WTC11 (cell line): ENCODE data around the gene INCA1. TPM values are rescaled to one million over a fixed set of nuclear protein-coding genes. Genes with fewer than 3 reads are reported as not detected.

ENCODE experiments used
- ATAC-seq: fragments of 200-7000 bp; cut with Tn5 transposase; 2 replicates; pipeline ENCODE4 v1.10.0; 2021; ENCODE audit warnings: mild to moderate bottlenecking, moderate library complexity
- CTCF ChIA-PET: fragments of 300-600 bp; sonication (Branson Sonifier 250); formaldehyde crosslinking; loops from one replicate; lab custom pipeline; 2021; ENCODE audit warnings: antibody characterized with exemption; lab: Charles Lee
- POLR2A ChIA-PET: fragments of 350-600 bp; sonication (Branson Sonifier 250); formaldehyde crosslinking; loops from one replicate; lab custom pipeline; 2021; ENCODE audit warnings: antibody characterized with exemption; lab: Charles Lee
- DNase-seq: peaks from one replicate; pipeline ENCODE4 v3.0.0; 2021; ENCODE audit warnings: low spot score
- H3K27ac Mint-ChIP-seq: 2 replicates; pipeline ENCODE4 v1.8.0; 2021; ENCODE audit warnings: mixed read lengths
- H3K27me3 Mint-ChIP-seq: 2 replicates; pipeline ENCODE4 v1.8.0; 2021; ENCODE audit warnings: low read depth, mild to moderate bottlenecking, moderate library complexity, mixed read lengths
- H3K36me3 Mint-ChIP-seq: 2 replicates; pipeline ENCODE4 v1.8.0; 2021; ENCODE audit warnings: mixed read lengths
- H3K4me1 Mint-ChIP-seq: 2 replicates; pipeline ENCODE4 v1.8.0; 2022; ENCODE audit warnings: mixed read lengths
- H3K4me3 Mint-ChIP-seq: 2 replicates; pipeline ENCODE4 v1.8.0; 2021; ENCODE audit warnings: mild to moderate bottlenecking, moderate library complexity, mixed read lengths
- H3K9me3 Mint-ChIP-seq: 2 replicates; pipeline ENCODE4 v1.8.0; 2021; ENCODE audit warnings: mixed read lengths
- EMX1 ChIP-seq: fragments of 250-450 bp; sonication (Bioruptor Pico); IDR thresholded peaks from 2 replicates; pipeline ENCODE4 v1.8.0; 2021; ENCODE audit warnings: mild to moderate bottlenecking
- ETV6 ChIP-seq: sonication (generic); formaldehyde crosslinking; IDR thresholded peaks from 2 replicates; pipeline ENCODE4 v1.8.1; 2022; ENCODE audit warnings: mild to moderate bottlenecking, missing genetic modification reagents
- FOXK1 ChIP-seq: sonication (generic); formaldehyde crosslinking; IDR thresholded peaks from 2 replicates; pipeline ENCODE4 v1.8.0; 2022; ENCODE audit warnings: mild to moderate bottlenecking, moderate library complexity, missing genetic modification reagents
- FOXP1 ChIP-seq: sonication (generic); formaldehyde crosslinking; IDR thresholded peaks from 2 replicates; pipeline ENCODE4 v1.8.0; 2022; ENCODE audit warnings: missing genetic modification reagents, mild to moderate bottlenecking, moderate library complexity, borderline replicate concordance
- GRHL2 ChIP-seq: fragments of 250-450 bp; sonication (Bioruptor Pico); IDR thresholded peaks from 2 replicates; pipeline ENCODE4 v1.8.0; 2022; ENCODE audit warnings: mild to moderate bottlenecking, moderate library complexity; ENCODE audit not compliant: insufficient replicate concordance, severe bottlenecking
- GTF2I ChIP-seq: fragments of 250-450 bp; sonication (Bioruptor Pico); conservative IDR thresholded peaks from 2 replicates; pipeline ENCODE4 v1.4.0; 2021; ENCODE audit warnings: mild to moderate bottlenecking
- HMGA2 ChIP-seq: fragments of 250-450 bp; sonication (Bioruptor Pico); IDR thresholded peaks from 2 replicates; pipeline ENCODE4 v1.4.0; 2021; ENCODE audit warnings: mild to moderate bottlenecking, moderate library complexity
- MYBL2 ChIP-seq: sonication (generic); formaldehyde crosslinking; IDR thresholded peaks from 2 replicates; pipeline ENCODE4 v1.8.1; 2023; ENCODE audit warnings: mild to moderate bottlenecking, moderate library complexity, missing genetic modification reagents
- NFE2L1 ChIP-seq: sonication (generic); formaldehyde crosslinking; IDR thresholded peaks from 2 replicates; pipeline ENCODE4 v1.8.1; 2023; ENCODE audit warnings: missing genetic modification reagents
- NFYB ChIP-seq: sonication (generic); formaldehyde crosslinking; conservative IDR thresholded peaks from 2 replicates; pipeline ENCODE4 v1.8.0; 2022; ENCODE audit warnings: low read depth, missing genetic modification reagents
- RELA ChIP-seq: sonication (generic); formaldehyde crosslinking; IDR thresholded peaks from 2 replicates; pipeline ENCODE4 v1.8.1; 2022; ENCODE audit warnings: missing genetic modification reagents, mild to moderate bottlenecking, borderline replicate concordance
- RORB ChIP-seq: fragments of 250-450 bp; sonication (Bioruptor Pico); IDR thresholded peaks from 2 replicates; pipeline ENCODE4 v1.9.0; 2021; ENCODE audit warnings: mild to moderate bottlenecking
- SOX15 ChIP-seq: fragments of 250-450 bp; sonication (Bioruptor Pico); IDR thresholded peaks from 2 replicates; pipeline ENCODE4 v1.9.0; 2021; ENCODE audit warnings: mild to moderate bottlenecking
- TP53 ChIP-seq: sonication (generic); formaldehyde crosslinking; IDR thresholded peaks from 2 replicates; pipeline ENCODE4 v1.8.1; 2023; ENCODE audit warnings: mild to moderate bottlenecking, missing genetic modification reagents
- ZNF219 ChIP-seq: sonication (generic); formaldehyde crosslinking; IDR thresholded peaks from 2 replicates; pipeline ENCODE4 v1.8.0; 2023; ENCODE audit warnings: missing genetic modification reagents, mild to moderate bottlenecking, borderline replicate concordance
- ZNF396 ChIP-seq: fragments of 250-450 bp; sonication (Bioruptor Pico); IDR thresholded peaks from 2 replicates; pipeline ENCODE4 v1.8.0; 2021; ENCODE audit warnings: mild to moderate bottlenecking, moderate library complexity, borderline replicate concordance
- total RNA-seq: library from RNA; stranded (reverse); gene quantifications from 3 replicates; pipeline ENCODE4 v1.2.3, GENCODE V29; 2021
- TF ChIP-seq, protein P1 (sequence below): fragments of 200-600 bp; IDR thresholded peaks from 2 replicates; pipeline ENCODE4 v1.8.0; 2022; ENCODE audit warnings: antibody characterized with exemption
- TF ChIP-seq, protein P2 (sequence below): sonication (generic); formaldehyde crosslinking; IDR thresholded peaks from 2 replicates; pipeline ENCODE4 v1.8.1; 2023; ENCODE audit warnings: mild to moderate bottlenecking, missing genetic modification reagents, moderate library complexity
- TF ChIP-seq, protein P3 (sequence below): fragments of 250-450 bp; sonication (Bioruptor Pico); IDR thresholded peaks from 2 replicates; pipeline ENCODE4 v2.1.2; 2022; ENCODE audit warnings: mild to moderate bottlenecking, moderate library complexity
- TF ChIP-seq, protein P4 (sequence below): sonication (generic); formaldehyde crosslinking; IDR thresholded peaks from 2 replicates; pipeline ENCODE4 v1.8.1; 2022; ENCODE audit warnings: low read depth, mild to moderate bottlenecking, moderate library complexity, missing genetic modification reagents, borderline replicate concordance
- TF ChIP-seq, protein P5 (sequence below): fragments of 250-450 bp; sonication (Bioruptor Pico); IDR thresholded peaks from 2 replicates; pipeline ENCODE4 v1.9.0; 2021; ENCODE audit warnings: mild to moderate bottlenecking
- TF ChIP-seq, protein P6 (sequence below): sonication (generic); formaldehyde crosslinking; conservative IDR thresholded peaks from 2 replicates; pipeline ENCODE4 v1.8.1; 2023; ENCODE audit warnings: mild to moderate bottlenecking, low read depth, missing genetic modification reagents, moderate library complexity
- TF ChIP-seq, protein P7 (sequence below): sonication (generic); formaldehyde crosslinking; IDR thresholded peaks from 2 replicates; pipeline ENCODE4 v1.8.0; 2023; ENCODE audit warnings: missing genetic modification reagents, mild to moderate bottlenecking, borderline replicate concordance
- TF ChIP-seq, protein P8 (sequence below): sonication (generic); formaldehyde crosslinking; IDR thresholded peaks from 2 replicates; pipeline ENCODE4 v1.8.0; 2022; ENCODE audit warnings: mild to moderate bottlenecking, missing genetic modification reagents

The INCA1 gene
- total RNA-seq, 1 experiment from 2014 or later = 0.61 TPM

DNA sequence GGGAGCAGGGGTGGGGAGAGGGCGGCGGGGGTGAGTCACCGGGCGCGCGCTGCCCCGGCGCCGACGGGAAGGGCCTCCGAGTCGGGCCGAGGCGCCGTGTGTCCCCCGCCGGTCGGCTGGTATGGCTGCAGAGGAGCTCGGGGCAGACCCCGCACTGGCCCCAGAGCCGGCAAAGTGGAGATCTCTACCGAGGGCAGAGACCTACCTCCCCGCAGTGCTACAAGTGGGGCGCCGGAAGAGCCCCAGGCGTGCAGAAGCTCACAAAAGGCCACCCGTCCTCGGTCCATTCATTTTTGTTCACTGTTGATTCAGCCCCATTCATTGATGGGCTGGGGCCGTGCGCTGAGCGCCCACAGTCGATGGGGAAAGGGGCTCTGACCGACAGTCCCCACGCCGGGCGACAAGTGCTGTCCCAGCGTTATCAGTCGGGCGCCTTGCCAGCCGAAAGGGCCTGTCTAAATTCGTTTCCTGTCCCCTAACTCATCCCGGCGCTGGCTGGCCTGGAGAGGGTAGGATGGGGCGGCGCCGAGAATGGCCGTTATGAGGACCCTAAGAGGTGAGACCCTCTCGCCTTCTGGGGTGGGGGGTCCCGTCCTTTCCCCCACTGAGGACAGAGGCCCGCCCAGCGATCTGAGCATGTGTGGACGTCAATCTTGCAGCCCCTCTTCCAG, 47.1 kb downstream of the INCA1 start:
- DNase-seq (peak; percentile 58), ATAC-seq (peak; percentile 7)
- peaks cover 17% of the 10 kb centered on the region for H3K36me3 Mint-ChIP-seq
- H3K27me3 Mint-ChIP-seq = no peaks in the 10 kb centered on the region
- H3K4me1 Mint-ChIP-seq = peaks cover 44% of the 10 kb centered on the region
- H3K27ac Mint-ChIP-seq = peak overlapping the region; percentile 96
- H3K4me3 Mint-ChIP-seq = peak overlapping the region; percentile 85
- H3K9me3 Mint-ChIP-seq = no peaks in the 10 kb centered on the region
- POLR2A ChIA-PET = interaction anchor here (0.6 to 2.5 kb wide), 6 partner anchors 10 to 181 kb away, joined by 3 to 18 read pairs (median 6); partner anchors contain the start of genes C17orf107, RNF167, SLC25A11 and SPAG7
- CTCF ChIA-PET = interaction anchor here (1.0 to 5.4 kb wide), 5 partner anchors 10 to 41 kb away, joined by 3 to 27 read pairs (median 12); partner anchors contain the start of genes RNF167, SLC25A11 and SPAG7
- TF ChIP-seq, protein P1, sequence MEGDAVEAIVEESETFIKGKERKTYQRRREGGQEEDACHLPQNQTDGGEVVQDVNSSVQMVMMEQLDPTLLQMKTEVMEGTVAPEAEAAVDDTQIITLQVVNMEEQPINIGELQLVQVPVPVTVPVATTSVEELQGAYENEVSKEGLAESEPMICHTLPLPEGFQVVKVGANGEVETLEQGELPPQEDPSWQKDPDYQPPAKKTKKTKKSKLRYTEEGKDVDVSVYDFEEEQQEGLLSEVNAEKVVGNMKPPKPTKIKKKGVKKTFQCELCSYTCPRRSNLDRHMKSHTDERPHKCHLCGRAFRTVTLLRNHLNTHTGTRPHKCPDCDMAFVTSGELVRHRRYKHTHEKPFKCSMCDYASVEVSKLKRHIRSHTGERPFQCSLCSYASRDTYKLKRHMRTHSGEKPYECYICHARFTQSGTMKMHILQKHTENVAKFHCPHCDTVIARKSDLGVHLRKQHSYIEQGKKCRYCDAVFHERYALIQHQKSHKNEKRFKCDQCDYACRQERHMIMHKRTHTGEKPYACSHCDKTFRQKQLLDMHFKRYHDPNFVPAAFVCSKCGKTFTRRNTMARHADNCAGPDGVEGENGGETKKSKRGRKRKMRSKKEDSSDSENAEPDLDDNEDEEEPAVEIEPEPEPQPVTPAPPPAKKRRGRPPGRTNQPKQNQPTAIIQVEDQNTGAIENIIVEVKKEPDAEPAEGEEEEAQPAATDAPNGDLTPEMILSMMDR = no peak
- TF ChIP-seq EMX1 (no peak), ETV6 (CRISPR knock-in tag) (no peak), FOXP1 (CRISPR knock-in tag) (0 out of 2 replicates have a peak, but pooled peaks have one; percentile 4), SOX15 (CRISPR knock-in tag) (no peak), NFYB (CRISPR knock-in tag) (no peak), RORB (CRISPR knock-in tag) (no peak), NFE2L1 (CRISPR knock-in tag) (no peak), GTF2I (CRISPR knock-in tag) (no peak), FOXK1 (CRISPR knock-in tag) (0 out of 2 replicates have a peak, but pooled peaks have one; percentile 5), TP53 (CRISPR knock-in tag) (no peak), ZNF219 (CRISPR knock-in tag) (no peak), RELA (no peak), HMGA2 (no peak), GRHL2 (no peak), ZNF396 (no peak), MYBL2 (CRISPR knock-in tag) (no peak)
- TF ChIP-seq, protein P2, sequence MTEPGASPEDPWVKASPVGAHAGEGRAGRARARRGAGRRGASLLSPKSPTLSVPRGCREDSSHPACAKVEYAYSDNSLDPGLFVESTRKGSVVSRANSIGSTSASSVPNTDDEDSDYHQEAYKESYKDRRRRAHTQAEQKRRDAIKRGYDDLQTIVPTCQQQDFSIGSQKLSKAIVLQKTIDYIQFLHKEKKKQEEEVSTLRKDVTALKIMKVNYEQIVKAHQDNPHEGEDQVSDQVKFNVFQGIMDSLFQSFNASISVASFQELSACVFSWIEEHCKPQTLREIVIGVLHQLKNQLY (CRISPR knock-in tag) = no peak
- TF ChIP-seq, protein P3, sequence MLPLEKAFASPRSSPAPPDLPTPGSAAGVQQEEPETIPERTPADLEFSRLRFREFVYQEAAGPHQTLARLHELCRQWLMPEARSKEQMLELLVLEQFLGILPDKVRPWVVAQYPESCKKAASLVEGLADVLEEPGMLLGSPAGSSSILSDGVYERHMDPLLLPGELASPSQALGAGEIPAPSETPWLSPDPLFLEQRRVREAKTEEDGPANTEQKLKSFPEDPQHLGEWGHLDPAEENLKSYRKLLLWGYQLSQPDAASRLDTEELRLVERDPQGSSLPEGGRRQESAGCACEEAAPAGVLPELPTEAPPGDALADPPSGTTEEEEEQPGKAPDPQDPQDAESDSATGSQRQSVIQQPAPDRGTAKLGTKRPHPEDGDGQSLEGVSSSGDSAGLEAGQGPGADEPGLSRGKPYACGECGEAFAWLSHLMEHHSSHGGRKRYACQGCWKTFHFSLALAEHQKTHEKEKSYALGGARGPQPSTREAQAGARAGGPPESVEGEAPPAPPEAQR (CRISPR knock-in tag) = no peak
- TF ChIP-seq, protein P4, sequence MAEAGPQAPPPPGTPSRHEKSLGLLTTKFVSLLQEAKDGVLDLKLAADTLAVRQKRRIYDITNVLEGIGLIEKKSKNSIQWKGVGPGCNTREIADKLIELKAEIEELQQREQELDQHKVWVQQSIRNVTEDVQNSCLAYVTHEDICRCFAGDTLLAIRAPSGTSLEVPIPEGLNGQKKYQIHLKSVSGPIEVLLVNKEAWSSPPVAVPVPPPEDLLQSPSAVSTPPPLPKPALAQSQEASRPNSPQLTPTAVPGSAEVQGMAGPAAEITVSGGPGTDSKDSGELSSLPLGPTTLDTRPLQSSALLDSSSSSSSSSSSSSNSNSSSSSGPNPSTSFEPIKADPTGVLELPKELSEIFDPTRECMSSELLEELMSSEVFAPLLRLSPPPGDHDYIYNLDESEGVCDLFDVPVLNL (CRISPR knock-in tag) = no peak
- TF ChIP-seq, protein P5, sequence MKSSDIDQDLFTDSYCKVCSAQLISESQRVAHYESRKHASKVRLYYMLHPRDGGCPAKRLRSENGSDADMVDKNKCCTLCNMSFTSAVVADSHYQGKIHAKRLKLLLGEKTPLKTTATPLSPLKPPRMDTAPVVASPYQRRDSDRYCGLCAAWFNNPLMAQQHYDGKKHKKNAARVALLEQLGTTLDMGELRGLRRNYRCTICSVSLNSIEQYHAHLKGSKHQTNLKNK (CRISPR knock-in tag) = no peak
- TF ChIP-seq, protein P6, sequence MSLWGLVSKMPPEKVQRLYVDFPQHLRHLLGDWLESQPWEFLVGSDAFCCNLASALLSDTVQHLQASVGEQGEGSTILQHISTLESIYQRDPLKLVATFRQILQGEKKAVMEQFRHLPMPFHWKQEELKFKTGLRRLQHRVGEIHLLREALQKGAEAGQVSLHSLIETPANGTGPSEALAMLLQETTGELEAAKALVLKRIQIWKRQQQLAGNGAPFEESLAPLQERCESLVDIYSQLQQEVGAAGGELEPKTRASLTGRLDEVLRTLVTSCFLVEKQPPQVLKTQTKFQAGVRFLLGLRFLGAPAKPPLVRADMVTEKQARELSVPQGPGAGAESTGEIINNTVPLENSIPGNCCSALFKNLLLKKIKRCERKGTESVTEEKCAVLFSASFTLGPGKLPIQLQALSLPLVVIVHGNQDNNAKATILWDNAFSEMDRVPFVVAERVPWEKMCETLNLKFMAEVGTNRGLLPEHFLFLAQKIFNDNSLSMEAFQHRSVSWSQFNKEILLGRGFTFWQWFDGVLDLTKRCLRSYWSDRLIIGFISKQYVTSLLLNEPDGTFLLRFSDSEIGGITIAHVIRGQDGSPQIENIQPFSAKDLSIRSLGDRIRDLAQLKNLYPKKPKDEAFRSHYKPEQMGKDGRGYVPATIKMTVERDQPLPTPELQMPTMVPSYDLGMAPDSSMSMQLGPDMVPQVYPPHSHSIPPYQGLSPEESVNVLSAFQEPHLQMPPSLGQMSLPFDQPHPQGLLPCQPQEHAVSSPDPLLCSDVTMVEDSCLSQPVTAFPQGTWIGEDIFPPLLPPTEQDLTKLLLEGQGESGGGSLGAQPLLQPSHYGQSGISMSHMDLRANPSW (CRISPR knock-in tag) = no peak
- TF ChIP-seq, protein P7, sequence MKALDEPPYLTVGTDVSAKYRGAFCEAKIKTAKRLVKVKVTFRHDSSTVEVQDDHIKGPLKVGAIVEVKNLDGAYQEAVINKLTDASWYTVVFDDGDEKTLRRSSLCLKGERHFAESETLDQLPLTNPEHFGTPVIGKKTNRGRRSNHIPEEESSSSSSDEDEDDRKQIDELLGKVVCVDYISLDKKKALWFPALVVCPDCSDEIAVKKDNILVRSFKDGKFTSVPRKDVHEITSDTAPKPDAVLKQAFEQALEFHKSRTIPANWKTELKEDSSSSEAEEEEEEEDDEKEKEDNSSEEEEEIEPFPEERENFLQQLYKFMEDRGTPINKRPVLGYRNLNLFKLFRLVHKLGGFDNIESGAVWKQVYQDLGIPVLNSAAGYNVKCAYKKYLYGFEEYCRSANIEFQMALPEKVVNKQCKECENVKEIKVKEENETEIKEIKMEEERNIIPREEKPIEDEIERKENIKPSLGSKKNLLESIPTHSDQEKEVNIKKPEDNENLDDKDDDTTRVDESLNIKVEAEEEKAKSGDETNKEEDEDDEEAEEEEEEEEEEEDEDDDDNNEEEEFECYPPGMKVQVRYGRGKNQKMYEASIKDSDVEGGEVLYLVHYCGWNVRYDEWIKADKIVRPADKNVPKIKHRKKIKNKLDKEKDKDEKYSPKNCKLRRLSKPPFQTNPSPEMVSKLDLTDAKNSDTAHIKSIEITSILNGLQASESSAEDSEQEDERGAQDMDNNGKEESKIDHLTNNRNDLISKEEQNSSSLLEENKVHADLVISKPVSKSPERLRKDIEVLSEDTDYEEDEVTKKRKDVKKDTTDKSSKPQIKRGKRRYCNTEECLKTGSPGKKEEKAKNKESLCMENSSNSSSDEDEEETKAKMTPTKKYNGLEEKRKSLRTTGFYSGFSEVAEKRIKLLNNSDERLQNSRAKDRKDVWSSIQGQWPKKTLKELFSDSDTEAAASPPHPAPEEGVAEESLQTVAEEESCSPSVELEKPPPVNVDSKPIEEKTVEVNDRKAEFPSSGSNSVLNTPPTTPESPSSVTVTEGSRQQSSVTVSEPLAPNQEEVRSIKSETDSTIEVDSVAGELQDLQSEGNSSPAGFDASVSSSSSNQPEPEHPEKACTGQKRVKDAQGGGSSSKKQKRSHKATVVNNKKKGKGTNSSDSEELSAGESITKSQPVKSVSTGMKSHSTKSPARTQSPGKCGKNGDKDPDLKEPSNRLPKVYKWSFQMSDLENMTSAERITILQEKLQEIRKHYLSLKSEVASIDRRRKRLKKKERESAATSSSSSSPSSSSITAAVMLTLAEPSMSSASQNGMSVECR (CRISPR knock-in tag) = 0 out of 2 replicates have a peak, but pooled peaks have one; percentile 17
- TF ChIP-seq, protein P8, sequence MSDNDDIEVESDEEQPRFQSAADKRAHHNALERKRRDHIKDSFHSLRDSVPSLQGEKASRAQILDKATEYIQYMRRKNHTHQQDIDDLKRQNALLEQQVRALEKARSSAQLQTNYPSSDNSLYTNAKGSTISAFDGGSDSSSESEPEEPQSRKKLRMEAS (CRISPR knock-in tag) = no peak
